Measurements from ENCODE around the gene PLXNA3. TPM values are rescaled to one million over a fixed set of nuclear protein-coding genes. Genes with fewer than 3 reads are reported as not detected.

The PLXNA3 gene
- polyA plus RNA-seq, 1 experiment = 20.5 TPM

GRCh38 chrX:154470434-154470833 lies 12.4 kb downstream of the PLXNA3 start:
- no peak for DNase-seq (ENCODE audit: low read depth, low spot score)
- ChIA-PET CTCF (no interaction called here), POLR2A (no interaction called here)
- Histone ChIP-seq H3K27me3 (ENCODE audit: control insufficient read depth, insufficient read depth, low read length) (no peaks in the 10 kb centered on the region), H3K9me3 (ENCODE audit: control insufficient read depth, insufficient read depth, low read length) (no peaks in the 10 kb centered on the region; the same call in 1 of the 2 replicates), H3K27ac (ENCODE audit: low read depth, low read length) (no peak overlapping the region), H3K4me3 (ENCODE audit: low read depth, low read length) (no peak overlapping the region)
- TF ChIP-seq CTCF (IDR thresholded peaks at IDR 0.05; ENCODE audit: low read depth, low read length) = no peak

- TF ChIP-seq CTCF (IDR thresholded peaks at IDR 0.05; ENCODE audit: low read depth, low read length) = no peak
- no peaks in the 10 kb centered on the region; the same call in 1 of the 2 replicates for H3K9me3 ChIP-seq (ENCODE audit: control insufficient read depth, insufficient read depth, low read length)
- POLR2A ChIA-PET = no interaction called here
- H3K27ac ChIP-seq (ENCODE audit: low read depth, low read length) = no peak overlapping the region
- CTCF ChIA-PET = no interaction called here
- DNase-seq (ENCODE audit: low read depth, low spot score) = no peak
- no peaks in the 10 kb centered on the region for H3K27me3 ChIP-seq (ENCODE audit: control insufficient read depth, insufficient read depth, low read length)
- H3K4me3 ChIP-seq (ENCODE audit: low read depth, low read length) = no peak overlapping the region
These were observed 13.0 kb downstream of the PLXNA3 start for GRCh38 chrX:154470914-154471568.

GRCh38 chrX:154471839-154472684 lies 14.0 kb downstream of the PLXNA3 start:
- Histone ChIP-seq H3K27me3 (ENCODE audit: control insufficient read depth, insufficient read depth, low read length) (no peaks in the 10 kb centered on the region), H3K4me3 (ENCODE audit: low read depth, low read length) (no peak overlapping the region), H3K27ac (ENCODE audit: low read depth, low read length) (peak overlapping the region; percentile 11), H3K9me3 (ENCODE audit: control insufficient read depth, insufficient read depth, low read length) (no peaks in the 10 kb centered on the region; the same call in 1 of the 2 replicates)
- POLR2A ChIA-PET = no interaction called here
- DNase-seq (ENCODE audit: low read depth, low spot score) = no peak
- CTCF ChIA-PET = no interaction called here
- no peak for TF ChIP-seq CTCF (IDR thresholded peaks at IDR 0.05; ENCODE audit: low read depth, low read length)

GRCh38 chrX:154472685-154473632 lies 14.9 kb downstream of the PLXNA3 start:
- TF ChIP-seq CTCF (IDR thresholded peaks at IDR 0.05; ENCODE audit: low read depth, low read length) = no peak
- Histone ChIP-seq H3K27me3 (ENCODE audit: control insufficient read depth, insufficient read depth, low read length) (no peaks in the 10 kb centered on the region), H3K9me3 (ENCODE audit: control insufficient read depth, insufficient read depth, low read length) (no peaks in the 10 kb centered on the region; the same call in 1 of the 2 replicates), H3K27ac (ENCODE audit: low read depth, low read length) (no peak overlapping the region), H3K4me3 (ENCODE audit: low read depth, low read length) (no peak overlapping the region)
- CTCF ChIA-PET = no interaction called here
- POLR2A ChIA-PET = interaction anchor here (0.7 to 1.1 kb wide), 2 partner anchors 9 to 18 kb away, joined by 4 to 5 read pairs; partner anchors contain the start of gene SLC10A3
- no peak for DNase-seq (ENCODE audit: low read depth, low spot score)
